Measurements from ENCODE around the gene HMG20B. TPM values are rescaled to one million over a fixed set of nuclear protein-coding genes. Genes with fewer than 3 reads are reported as not detected.

Gene HMG20B
- total and polyA plus RNA-seq, 2 of the 8 experiments (the other 6 are each of a cell fraction or from before 2014, with no cell fraction given), result 42.9 to 74.2 TPM

- Histone ChIP-seq H3K56ac (replicated peaks; ENCODE audit: insufficient read length, low read depth, low read length) (no peak overlapping the region), H3K23me2 (ENCODE audit: low read depth, low read length) (no peaks in the 10 kb centered on the region), H3K9ac (replicated peaks in 1 of 4; ENCODE audit: extremely low read depth in 1 of 4, low read depth in 3 of 4, low read length in 3 of 4) (no peak overlapping the region), H2BK5ac (ENCODE audit: low read depth, low read length) (no peak overlapping the region), H3K9me3 (ENCODE audit: insufficient read depth in 2 of 2, low read depth in 1 of 2, low read length in 1 of 2) (peaks cover 4 to 9% of the 10 kb centered on the region in 2 experiments; a peak in 3 of 4 replicates), H4K20me1 (replicated peaks in 1 of 2; ENCODE audit: control insufficient read depth in 1 of 2, insufficient read depth in 2 of 2, low read length in 2 of 2) (peaks cover 0 to 2% of the 10 kb centered on the region in 2 experiments), H3K4me3 (ENCODE audit: extremely low read depth in 1 of 4, insufficient read depth in 2 of 4, low read depth in 3 of 4, low read length in 4 of 4) (no peak overlapping the region), H3K14ac (ENCODE audit: insufficient read length) (no peak overlapping the region), H4K5ac (ENCODE audit: insufficient read length, low read depth, low read length) (no peak overlapping the region), H3K23ac (ENCODE audit: insufficient read length) (no peak overlapping the region), H3K4ac (replicated peaks; ENCODE audit: insufficient read length, low read depth, low read length) (no peak overlapping the region), H2BK12ac (ENCODE audit: low read depth, low read length) (no peak overlapping the region), H3K27me3 (replicated peaks in 1 of 4; ENCODE audit: control insufficient read depth in 3 of 4, extremely low read depth in 1 of 4, insufficient read depth in 3 of 4, low read length in 3 of 4) (peaks cover 0 to 9% (median 5%) of the 10 kb centered on the region in 4 experiments; a peak in 6 of 7 replicates), H3K79me1 (ENCODE audit: low read depth, low read length) (no peaks in the 10 kb centered on the region; the same call in 1 of the 2 replicates), H2AK5ac (ENCODE audit: low read depth, low read length) (no peak overlapping the region), H4K8ac (ENCODE audit: extremely low read depth, insufficient read depth, low read length) (no peak overlapping the region), H4K91ac (replicated peaks; ENCODE audit: insufficient read length, low read length) (no peak overlapping the region), H2BK15ac (ENCODE audit: low read length) (no peak overlapping the region), H3K18ac (ENCODE audit: extremely low read depth, low read length) (no peak overlapping the region), H2BK120ac (replicated peaks; ENCODE audit: low read depth, low read length) (no peak overlapping the region), H3K36me3 (ENCODE audit: control insufficient read depth in 2 of 4, insufficient read depth in 4 of 4, low read length in 3 of 4) (no peaks in the 10 kb centered on the region), H3K79me2 (ENCODE audit: control insufficient read depth in 1 of 2, insufficient read depth in 2 of 2, low read length in 2 of 2) (no peaks in the 10 kb centered on the region), H3K4me1 (replicated peaks in 1 of 4; ENCODE audit: control insufficient read depth in 3 of 4, insufficient read depth in 4 of 4, low read length in 3 of 4) (no peaks in the 10 kb centered on the region), H3K4me2 (ENCODE audit: insufficient read depth in 1 of 2, low read depth in 2 of 2, low read length in 2 of 2) (no peak overlapping the region), H2AFZ (ENCODE audit: low read length) (no peak overlapping the region), H2BK20ac (ENCODE audit: low read length) (no peak overlapping the region), H3K27ac (ENCODE audit: low read depth, low read length) (no peak overlapping the region)
- 85% methylated on average over 8 of the region's 8 CpGs; no CpG with 5 or more reads in 1 of the 2 experiments for WGBS, 2 experiments (ENCODE audit: extremely low coverage in 1 of 2, insufficient coverage in 1 of 2, insufficient read length in 1 of 2, insufficient replicate concordance in 2 of 2, low coverage in 1 of 2, low lambda C conversion rate in 2 of 2, missing lambda C conversion rate in 1 of 2)
- DNase-seq (ENCODE audit: low read depth in 1 of 2, low spot score in 2 of 2) (no peak), FAIRE-seq (no peak)
- CTCF ChIA-PET (ENCODE audit: partially characterized antibody), result interaction anchor here (0.6 to 3.9 kb wide), 25 partner anchors 8 to 286 kb away, joined by 3 to 29 read pairs (median 4); partner anchors contain the start of gene TJP3
- POLR2A ChIA-PET (ENCODE audit: partially characterized antibody), result interaction anchor here (0.7 to 1.6 kb wide), 4 partner anchors 9 to 46 kb away, joined by 3 to 4 read pairs (median 4); no protein-coding TSS in a partner anchor
- TF ChIP-seq CBX5 (IDR thresholded peaks at IDR 0.05; ENCODE audit: low read depth, low read length), result no peak
- no peak for TF ChIP-seq CHD2 (IDR thresholded peaks at IDR 0.05; ENCODE audit: low read length)
- no peak for TF ChIP-seq RNF2 (IDR thresholded peaks at IDR 0.05; ENCODE audit: borderline replicate concordance, low read depth, low read length, missing control alignments, poor library complexity, severe bottlenecking)
- TF ChIP-seq POU5F1 (IDR thresholded peaks at IDR 0.05; ENCODE audit: low read depth, low read length), result no peak
- no peak for TF ChIP-seq HDAC6 (IDR thresholded peaks at IDR 0.05; ENCODE audit: low read depth, low read length)
- no peak for TF ChIP-seq CHD1 (IDR thresholded peaks at IDR 0.05; ENCODE audit: low read depth, low read length)
- no peak for TF ChIP-seq SUZ12 (IDR thresholded peaks at IDR 0.05; ENCODE audit: low read length)
- TF ChIP-seq BRCA1 (IDR thresholded peaks at IDR 0.05; ENCODE audit: low read depth, low read length), result no peak
- TF ChIP-seq GTF2F1 (IDR thresholded peaks at IDR 0.05; ENCODE audit: borderline replicate concordance, low read depth, low read length), result no peak
Observed at GRCh38 chr19:3590991-3591659, 18.4 kb downstream of the HMG20B start.
